SKM-1 (cell line): ENCODE data around the gene SLC4A4.
"Not testable (repeated sequence)": the region's sequence is repeated elsewhere in the genome, so short reads cannot be mapped to it uniquely, and the experiment has no call there.

ENCODE experiments used
- DNase-seq: peaks from one replicate; lab custom pipeline; 2025; ENCODE audit not compliant: unreplicated experiment; lab: John Stamatoyannopoulos, UW

The SLC4A4 gene

GRCh38 chr4:71406459-71406963 is 67.7 kb downstream of the SLC4A4 start:
- DNase-seq = no peak

- not testable (repeated sequence) for DNase-seq
Measured at GRCh38 chr4:71408961-71409360, 70.1 kb downstream of the SLC4A4 start.

GRCh38 chr4:71411981-71412380 is 73.2 kb downstream of the SLC4A4 start:
- DNase-seq = no peak

GRCh38 chr4:71415491-71415890 is 76.7 kb downstream of the SLC4A4 start:
- DNase-seq = no peak

GRCh38 chr4:71417150-71417549 is 78.3 kb downstream of the SLC4A4 start:
- DNase-seq = no peak

- no peak for DNase-seq
Measured at GRCh38 chr4:71426381-71427042, 87.7 kb downstream of the SLC4A4 start.

- no peak for DNase-seq
Measured at GRCh38 chr4:71429106-71429505, 90.3 kb downstream of the SLC4A4 start.

- DNase-seq = no peak
Measured at GRCh38 chr4:71429962-71430361, 91.1 kb downstream of the SLC4A4 start.

- no peak for DNase-seq
Measured at GRCh38 chr4:71430609-71431008, 91.8 kb downstream of the SLC4A4 start.

GRCh38 chr4:71440612-71441011 is 101.8 kb downstream of the SLC4A4 start:
- no peak for DNase-seq

GRCh38 chr4:71441186-71442169 is 102.7 kb downstream of the SLC4A4 start:
- no peak for DNase-seq

- no peak for DNase-seq
Measured at GRCh38 chr4:71442336-71442735, 103.5 kb downstream of the SLC4A4 start.

- no peak for DNase-seq
Measured at GRCh38 chr4:71444395-71444794, 105.6 kb downstream of the SLC4A4 start.

GRCh38 chr4:71445811-71446210 is 107.0 kb downstream of the SLC4A4 start:
- DNase-seq = no peak

GRCh38 chr4:71446479-71447081 is 107.8 kb downstream of the SLC4A4 start:
- no peak for DNase-seq

- DNase-seq = no peak
Measured at GRCh38 chr4:71449040-71449439, 110.2 kb downstream of the SLC4A4 start.

GRCh38 chr4:71449878-71450277 is 111.1 kb downstream of the SLC4A4 start:
- DNase-seq = no peak

GRCh38 chr4:71453531-71453930 is 114.7 kb downstream of the SLC4A4 start:
- no peak for DNase-seq

GRCh38 chr4:71456841-71457240 is 118.0 kb downstream of the SLC4A4 start:
- no peak for DNase-seq

GRCh38 chr4:71460371-71460770 is 121.6 kb downstream of the SLC4A4 start:
- no peak for DNase-seq

- no peak for DNase-seq
Measured at GRCh38 chr4:71461422-71461821, 122.6 kb downstream of the SLC4A4 start.

- no peak for DNase-seq
Measured at GRCh38 chr4:71466775-71467174, 128.0 kb downstream of the SLC4A4 start.
